Epithelial cell of prostate (primary cell): Measurements from ENCODE around the gene SLC9A6.
"Not testable (repeated sequence)": the region's sequence is repeated elsewhere in the genome, so short reads cannot be mapped to it uniquely, and the experiment has no call there.

Experiments used
- DNase-seq: peaks from one replicate; pipeline ENCODE4 v3.0.0-alpha.2; 2011; ENCODE audit warnings: low read depth, low spot score
- H3K27ac ChIP-seq: fragments of 450-650 bp; 2 replicates; pipeline ENCODE4 v1.5.1; 2017; ENCODE audit warnings: mild to moderate bottlenecking

SLC9A6 gene

DNA sequence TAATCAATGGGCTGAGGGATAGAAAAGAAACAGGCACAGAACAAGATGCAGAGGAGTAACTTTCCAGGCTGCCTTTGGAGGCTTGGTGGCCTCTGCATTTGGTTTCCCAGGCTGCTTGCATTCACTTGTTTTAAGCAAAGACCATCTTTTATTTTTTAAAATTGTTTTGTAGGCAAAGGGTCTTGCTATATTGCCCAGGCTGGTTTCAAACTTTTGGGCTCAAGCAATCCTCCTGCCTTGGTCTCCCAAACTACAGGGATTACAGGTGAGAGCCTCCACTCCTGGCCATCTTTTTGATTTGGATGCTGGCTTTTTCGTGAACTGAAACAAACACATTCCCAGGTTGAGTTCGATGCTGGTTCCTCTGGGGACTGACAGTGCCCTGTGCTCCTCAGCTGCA is 74.1 kb downstream of the SLC9A6 start:
- DNase-seq: no peak
- no peak overlapping the region for H3K27ac ChIP-seq

DNA sequence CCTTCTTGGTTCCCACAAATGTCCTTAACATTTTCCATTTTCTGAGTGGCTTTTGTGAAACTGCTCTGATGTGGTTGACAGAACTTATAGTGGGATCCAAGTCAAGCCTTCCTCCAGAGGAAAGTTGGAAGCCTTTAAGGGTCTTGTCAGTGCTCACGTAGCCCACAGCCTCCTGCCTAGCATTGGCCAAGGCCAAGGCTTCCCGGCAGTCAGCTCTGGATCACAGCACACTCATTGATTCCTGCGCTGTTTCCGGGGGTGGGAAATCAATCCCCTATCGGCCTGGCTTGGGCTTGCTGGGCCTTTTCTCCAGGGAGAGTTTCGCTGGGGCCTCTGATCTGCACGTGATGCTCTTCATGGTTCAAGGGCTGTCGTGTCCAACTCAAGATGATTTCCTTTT is 76.1 kb downstream of the SLC9A6 start:
- DNase-seq: no peak
- H3K27ac ChIP-seq: no peak overlapping the region

DNA sequence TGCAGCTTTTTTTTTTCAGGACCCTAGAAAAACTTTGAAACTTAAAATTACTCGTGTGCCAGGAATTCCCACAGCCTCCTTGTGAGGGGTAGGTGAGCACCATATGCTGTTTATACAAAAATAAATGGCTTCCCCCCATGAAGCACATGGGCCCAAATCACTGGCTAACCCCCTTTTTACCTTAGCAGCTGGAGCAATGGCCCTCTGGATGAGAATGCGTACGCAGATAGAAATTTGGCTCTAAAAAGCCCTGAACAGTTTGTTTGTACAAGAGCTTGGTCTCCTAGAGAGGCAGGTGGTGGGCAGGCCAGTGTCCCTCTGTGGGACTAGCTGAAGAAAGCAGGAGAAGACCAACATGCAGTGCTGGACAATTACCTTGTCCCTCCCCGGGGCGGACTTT is 76.5 kb downstream of the SLC9A6 start:
- H3K27ac ChIP-seq: no peak overlapping the region

DNA sequence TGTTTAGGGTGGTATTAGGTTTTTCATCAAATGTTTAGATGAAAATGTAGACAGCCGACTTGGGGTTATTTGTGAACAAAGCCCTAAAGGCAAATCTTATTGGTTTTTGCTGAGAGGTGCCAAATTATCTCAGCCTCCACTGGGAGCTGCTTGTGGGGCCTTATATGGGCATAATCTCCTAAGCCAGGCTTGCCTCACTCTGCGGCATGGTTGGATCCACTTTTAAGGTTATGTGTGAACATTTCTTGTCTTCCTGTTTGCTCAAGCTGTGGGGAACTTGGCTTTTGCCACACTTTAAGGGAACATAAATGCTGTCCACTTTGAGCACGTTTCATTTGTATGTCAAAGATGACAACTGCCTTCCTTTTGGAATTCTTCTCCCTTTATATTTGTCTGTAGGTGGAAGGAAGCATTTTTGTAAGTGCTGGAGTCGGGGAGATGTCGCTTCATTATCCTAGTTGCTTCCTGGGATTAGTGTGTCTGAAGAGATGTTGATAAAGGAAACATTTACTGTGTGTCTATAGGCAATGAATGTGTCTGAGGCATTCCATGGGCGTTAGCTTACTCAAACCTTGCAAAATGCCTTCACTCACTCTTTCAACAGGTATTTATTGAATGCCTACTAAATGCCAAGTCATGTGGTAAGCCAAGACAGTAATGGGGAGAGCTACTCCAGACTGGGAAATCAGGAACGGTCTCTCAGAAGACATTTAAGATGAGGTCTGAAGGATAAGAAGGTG is 78.3 kb downstream of the SLC9A6 start:
- no peak overlapping the region for H3K27ac ChIP-seq
- DNase-seq: no peak

More for the DNA sequence above, 76.5 kb downstream of the SLC9A6 start:
- DNase-seq: no peak

DNA sequence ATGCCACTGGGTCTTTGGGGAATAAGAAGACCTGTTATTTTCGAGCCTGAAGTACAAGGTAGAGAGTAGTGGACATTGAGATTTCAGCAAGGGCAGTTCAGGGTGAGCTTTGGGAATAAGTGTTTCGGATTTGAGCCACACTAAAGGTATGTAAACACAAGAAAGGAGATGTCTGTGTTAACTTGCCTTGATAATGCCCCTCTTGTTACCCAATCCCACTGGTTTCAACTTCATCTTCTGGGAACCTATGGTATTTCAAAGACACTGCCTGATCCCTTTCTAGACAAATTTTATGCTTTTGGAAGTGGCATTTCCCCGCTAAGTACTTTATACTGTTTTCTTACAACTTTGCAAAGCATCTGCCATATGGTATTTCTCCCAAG is 79.4 kb downstream of the SLC9A6 start:
- DNase-seq: no peak
- H3K27ac ChIP-seq: no peak overlapping the region

DNA sequence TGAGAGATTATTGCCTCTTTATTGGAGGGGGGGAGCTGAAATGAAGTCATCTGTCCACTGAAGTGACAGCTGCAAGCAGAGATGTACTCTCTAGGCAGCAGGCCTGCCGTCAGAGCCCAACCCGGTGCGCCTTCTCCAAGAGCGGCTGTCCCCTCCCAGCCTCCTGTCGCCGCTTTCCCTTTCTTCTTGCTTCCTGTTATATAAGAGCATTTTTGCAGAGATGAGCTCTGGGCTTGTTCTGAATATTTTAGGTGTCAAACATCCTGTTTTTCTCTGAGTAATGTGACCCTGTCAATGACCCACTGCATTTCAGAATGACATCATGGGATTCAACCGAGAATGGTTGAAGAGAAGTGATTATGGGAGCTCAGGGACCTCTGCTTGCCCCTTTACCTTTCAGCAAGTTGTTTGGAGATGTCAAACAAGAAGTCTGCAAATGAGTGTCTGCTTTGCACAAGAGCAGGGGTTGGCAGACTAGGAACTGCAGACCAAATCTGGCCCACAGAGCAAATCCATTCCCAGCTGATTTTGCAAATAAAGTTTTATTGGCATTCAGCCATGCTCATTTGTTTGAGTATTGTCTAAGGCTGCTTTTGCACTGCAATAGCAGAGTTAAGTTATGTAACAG is 79.9 kb downstream of the SLC9A6 start:
- H3K27ac ChIP-seq: no peak overlapping the region
- no peak for DNase-seq

DNA sequence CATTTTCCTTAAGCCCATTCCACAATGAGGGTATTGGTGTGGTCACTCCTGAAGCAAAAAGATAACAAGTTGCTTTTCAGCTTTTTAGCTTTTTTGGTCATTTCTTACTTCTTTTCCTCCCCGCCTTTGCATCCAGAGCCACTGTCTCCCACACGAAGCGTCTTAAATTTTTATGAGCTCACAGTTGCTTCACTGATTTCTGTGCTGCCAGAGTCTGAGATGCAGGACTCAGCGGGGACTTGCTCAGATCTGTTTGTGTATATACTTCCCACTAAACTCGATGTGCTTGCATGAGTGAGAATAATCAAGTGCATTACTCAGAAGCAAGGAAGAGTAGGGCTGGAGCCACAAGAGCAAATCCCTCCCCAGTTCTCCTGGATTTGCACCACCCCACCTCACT is 81.9 kb downstream of the SLC9A6 start:
- H3K27ac ChIP-seq: no peak overlapping the region
- DNase-seq: no peak

DNA sequence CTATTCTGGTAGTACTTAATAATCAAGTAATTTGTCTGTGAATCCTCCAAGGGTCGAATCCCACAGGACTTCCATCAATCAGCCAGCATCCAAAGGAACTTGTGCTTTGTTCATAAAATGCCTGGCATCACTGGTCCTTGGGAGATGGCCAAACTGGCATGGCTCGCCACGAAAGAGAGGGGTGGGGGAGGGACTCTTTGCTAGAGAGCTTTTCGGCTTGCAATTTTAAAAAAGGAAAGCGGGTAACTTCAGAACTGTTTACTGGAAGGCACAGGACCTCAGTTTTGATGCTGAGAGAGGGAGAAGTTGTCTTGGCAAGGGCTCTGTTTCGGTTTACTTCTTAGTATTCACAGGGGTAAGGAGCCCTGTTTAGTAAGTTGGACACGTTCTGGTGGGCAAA is 82.7 kb downstream of the SLC9A6 start:
- no peak for DNase-seq
- no peak overlapping the region for H3K27ac ChIP-seq

DNA sequence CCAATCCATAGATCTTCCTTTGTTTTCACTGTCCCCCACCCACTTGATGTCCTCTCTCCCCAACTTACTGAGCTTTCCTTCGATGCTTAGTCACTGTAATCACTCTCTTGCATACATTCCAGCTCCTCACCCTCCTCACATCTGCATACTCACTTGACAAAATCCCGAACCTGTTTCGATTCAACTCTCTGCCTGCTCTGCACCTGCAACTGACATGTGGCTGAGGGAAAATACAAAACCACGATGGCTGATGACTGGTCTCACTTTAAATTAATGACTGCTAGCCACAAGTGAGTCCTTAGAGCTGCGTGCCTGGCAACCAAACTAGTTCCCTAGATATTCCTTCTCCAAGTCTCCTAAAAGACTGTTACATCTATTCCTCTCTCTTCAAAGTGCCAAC is 91.7 kb downstream of the SLC9A6 start:
- DNase-seq: no peak
- no peak overlapping the region for H3K27ac ChIP-seq

DNA sequence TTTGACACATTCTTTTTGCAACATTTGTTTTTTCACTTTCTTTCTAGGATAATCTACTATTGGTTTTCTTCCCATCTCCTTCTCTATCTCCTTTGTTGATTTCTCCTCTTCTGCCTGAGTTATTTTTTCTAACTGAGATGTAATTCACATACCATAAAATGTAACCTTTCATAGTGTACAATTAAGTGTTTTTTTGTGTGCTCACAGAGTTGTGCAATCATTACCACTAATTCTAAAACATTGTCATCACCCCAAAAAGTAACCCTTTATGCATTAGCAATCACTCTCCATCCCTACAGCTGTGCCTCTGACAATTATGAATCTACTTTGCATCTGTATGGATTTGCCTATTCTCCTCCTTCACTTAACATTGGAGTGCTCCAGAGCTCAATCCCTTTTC is 95.5 kb downstream of the SLC9A6 start:
- DNase-seq: no peak
- no peak overlapping the region for H3K27ac ChIP-seq

DNA sequence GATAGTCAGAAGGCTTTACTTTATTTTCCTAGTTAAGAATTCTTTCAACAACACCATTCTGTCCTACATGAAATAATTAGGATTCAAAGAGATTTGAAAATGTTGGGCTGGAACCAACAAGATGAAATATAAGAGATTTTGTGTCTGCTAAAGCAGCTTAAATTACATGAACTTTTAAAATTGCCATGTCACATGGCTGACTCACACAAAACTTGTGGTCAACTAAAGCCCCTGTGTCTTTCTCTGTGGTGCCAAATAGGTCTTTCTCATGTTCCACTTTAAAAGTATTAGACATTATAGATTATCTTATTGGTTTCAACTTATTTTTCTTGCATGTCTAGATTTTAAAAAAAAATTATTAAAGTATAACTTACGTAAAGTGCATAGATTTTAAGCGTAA is 101.3 kb downstream of the SLC9A6 start:
- no peak for DNase-seq
- no peak overlapping the region for H3K27ac ChIP-seq

DNA sequence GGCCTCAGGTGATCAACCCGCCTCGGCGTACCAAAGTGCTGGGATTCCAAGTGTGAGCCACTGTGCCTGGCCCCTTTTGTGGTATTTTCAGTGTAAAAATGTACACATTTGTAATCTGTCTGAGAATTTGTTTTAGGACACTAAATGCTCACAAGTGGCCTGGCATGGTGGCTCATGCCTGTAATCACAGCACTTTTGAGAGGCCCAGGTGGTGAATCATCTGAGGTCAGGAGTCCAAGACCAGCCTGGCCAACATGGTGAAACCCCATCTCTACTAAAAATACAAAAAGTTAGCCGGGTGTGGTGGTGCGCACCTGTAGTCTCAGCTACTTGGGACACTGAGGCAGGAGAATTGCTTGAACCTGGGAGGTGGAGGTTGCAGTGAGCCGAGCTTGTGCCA is 106.7 kb downstream of the SLC9A6 start:
- not testable (repeated sequence) for DNase-seq, H3K27ac ChIP-seq

DNA sequence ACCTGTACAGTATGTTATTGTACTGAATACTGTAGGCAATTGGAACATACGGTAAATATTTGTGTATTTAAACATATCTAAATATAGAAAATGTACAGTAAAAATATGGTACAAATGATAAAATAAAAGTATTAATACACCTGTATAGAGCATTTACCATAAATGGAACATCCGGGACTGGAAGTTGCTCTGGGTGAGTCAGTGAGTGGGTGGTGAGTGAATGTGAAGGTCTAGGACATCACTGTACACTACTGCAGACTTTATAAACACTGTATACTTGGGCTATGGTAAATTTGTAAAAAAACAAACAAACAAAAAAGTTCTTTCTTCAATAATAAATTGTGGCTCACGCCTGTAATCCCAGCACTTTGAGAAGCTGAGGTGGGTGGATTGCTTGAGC is 109.7 kb downstream of the SLC9A6 start:
- no peak overlapping the region for H3K27ac ChIP-seq
- no peak for DNase-seq
